Heart left ventricle (tissue), 16 donors: ENCODE measurements around the gene SEPTIN5. TPM values are rescaled to one million over a fixed set of nuclear protein-coding genes. Genes with fewer than 3 reads are reported as not detected.

ENCODE experiments used
- ATAC-seq, 4 donors: fragments of 200-7000 bp; cut with Tn5 transposase; one replicate each; pipeline ENCODE4 v1.9.1; 2020 to 2022; ENCODE audit warnings: moderate library complexity in 4 of 4, mild to moderate bottlenecking in 3 of 4, moderate number of reproducible peaks in 1 of 4
- DNase-seq, 5 donors: peaks; one replicate each; pipeline ENCODE4 v3.0.0-alpha.2; 2020
- H3K27ac ChIP-seq, 12 donors: fragments of 200-600 bp; sonication (generic) in 4 of 12; one replicate each; pipeline versions ENCODE4 v1.5.0 to v1.8.0; 2016 to 2022; ENCODE audit warnings: mild to moderate bottlenecking in 2 of 12
- H3K27me3 ChIP-seq, 9 donors: fragments of 200-600 bp; sonication (generic) in 2 of 9; one replicate each; pipeline versions ENCODE4 v1.5.1 to v1.8.0; 2016 to 2022; ENCODE audit warnings: mild to moderate bottlenecking in 3 of 9
- H3K36me3 ChIP-seq, 9 donors: fragments of 200-600 bp; sonication (generic) in 2 of 9; one replicate each; pipeline versions ENCODE4 v1.5.0 to v1.8.0; 2018 to 2022; ENCODE audit warnings: mild to moderate bottlenecking in 2 of 9
- H3K4me1 ChIP-seq, 12 donors: fragments of 200-600 bp; sonication (generic) in 4 of 12; one replicate each; pipeline versions ENCODE4 v1.5.0 to v1.8.0; 2016 to 2022; ENCODE audit warnings: mild to moderate bottlenecking in 3 of 12
- H3K4me3 ChIP-seq, 12 donors: fragments of 200-600 bp; sonication (generic) in 4 of 12; one replicate each; pipeline versions ENCODE4 v1.5.0 to v1.8.0; 2017 to 2022; ENCODE audit warnings: mild to moderate bottlenecking in 9 of 12, moderate library complexity in 4 of 12
- H3K9me3 ChIP-seq, 12 donors: fragments of 200-600 bp; sonication (generic) in 4 of 12; one replicate each; pipeline versions ENCODE4 v1.5.0 to v1.8.0; 2016 to 2022; ENCODE audit warnings: mild to moderate bottlenecking in 1 of 12
- CTCF ChIP-seq, 12 donors: fragments of 200-600 bp; sonication (generic) in 4 of 12; IDR thresholded peaks; one replicate each; pipeline versions ENCODE4 v1.5.0 to v1.8.0; 2018 to 2022; ENCODE audit warnings: antibody characterized with exemption in 12 of 12, mild to moderate bottlenecking in 5 of 12
- POLR2A ChIP-seq, 2 donors: fragments of 450-650 bp; IDR thresholded peaks; one replicate each; pipeline ENCODE4 v1.6.1; 2017; ENCODE audit warnings: antibody characterized with exemption in 2 of 2, mild to moderate bottlenecking in 2 of 2, moderate library complexity in 2 of 2
- WGBS, 4 donors: extraction: QIAGEN DNeasy Blood & Tissue Kit in 2 of 4; methylation state at CpG; one replicate each; pipeline versions ENCODE4 v1.1.5 to v1.1.7; 2013 to 2018; 5-methylcytosine and 5-hydroxymethylcytosine counted together
- intact Hi-C, 10 donors: fragments of 100-400 bp; cut with DNase I; formaldehyde crosslinking; loops; one replicate each; pipeline versions ENCODE4 v1.11.1 to v1.14.2; 2022
- polyA plus RNA-seq, 2 donors: library from polyadenylated mRNA; stranded (reverse); fragments of 200-250 nt; gene quantifications; one replicate each; pipeline ENCODE4 v1.2.3, GENCODE V29; 2013
- total RNA-seq, 9 donors: library from RNA; depleted of rRNA in 2 of 9; stranded (reverse); fragments of >200 nt in 2 of 9; fragmentation: NEBNext Ultra II Directional in 3 of 9; extraction: Animal tissue kit (Norgen Biotek cat#: 25700) in 3 of 9; gene quantifications; one replicate each; pipeline versions ENCODE4 v1.1.0 to v1.2.4, GENCODE V29; 2016 to 2023
- donor health status: ischemic (EF 13 %, LVEDD 7.1; RV severe dilation, severe dysfunction).
- donor health status: healthy with polysubstance abuse.
- donor health status: DM: no; HTN: yes; CAD: no.
- donor health status: DM: no; HTN: no; CAD: no.
- donor health status: ischemic (EF 25% LVEDD 6.9; RV normal size, moderate dysfunction).
- donor health status: ischemic (EF 25% LVEDD 5.7; RV mildly dilated, moderate dysfunction).
- donor health status: healthy.
- donor health status: DM: yes; HTN: yes; CAD: no.
- donor health status: ischemic (EF 35%, LVEDD 5.7; RV mildly dilated, moderate dysfunction).
- donor health status: nonischemic (EF 11% LVEDD 7.7; RV severe dilation, severe dysfunction).
- donor health status: DM: yes; HTN: yes; CAD: no.
- donor health status: PGD.
- donor health status: ischemic (EF 29% LVEDD 5.4; RV normal size, mild dysfunction).
- donor health status: nonischemic (EF 23%, LVEDD 6.1; RV moderate dilation, normal function).

SEPTIN5 gene
- total and polyA plus RNA-seq, 11 donors = 75.7 to 272 (median 127) TPM

DNA sequence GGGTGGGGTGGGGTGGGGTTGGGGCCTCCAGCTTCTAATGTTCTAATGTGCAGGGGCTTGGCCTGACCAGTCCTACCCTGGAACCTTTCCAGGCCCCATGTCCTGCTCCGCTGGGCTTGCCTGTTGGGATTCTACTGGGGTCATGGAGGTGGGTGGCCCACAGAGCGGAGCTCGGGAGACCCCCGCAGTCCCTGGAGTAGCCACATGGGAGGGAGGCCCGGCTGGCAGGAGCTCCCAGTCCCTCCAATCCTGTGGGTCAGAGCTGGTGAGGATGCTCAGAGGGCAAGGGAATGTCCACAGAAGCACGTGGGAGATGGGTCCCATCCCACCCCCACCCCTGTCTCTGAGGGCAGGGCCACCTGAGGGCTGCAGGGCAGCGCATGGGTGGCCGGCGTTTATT is 2.9 kb downstream of the SEPTIN5 start:
- no peak overlapping the region for H3K27ac ChIP-seq
- peaks cover 0 to 22% (median 13%) of the 10 kb centered on the region in 9 donors for H3K36me3 ChIP-seq
- intact Hi-C loops = loop anchor here in 6 of 10 donors (2.0 to 10.0 kb wide), 8 partner anchors 35 to 422 kb away; partner anchors contain the start of genes CDC45 (in 1 of the 6), CLTCL1 (in 1 of the 6) and UFD1 (in 1 of the 6)
- TF ChIP-seq CTCF (IDR thresholded peaks at IDR 0.05) (no peak), POLR2A (IDR thresholded peaks at IDR 0.05) (no peak)
- WGBS, 4 donors = 70 to 100% (median 78%) methylated on average over 2 to 9 of the region's 9 CpGs
- H3K9me3 ChIP-seq = no peaks in the 10 kb centered on the region
- peaks cover 0 to 51% (median 3%) of the 10 kb centered on the region in 9 donors for H3K27me3 ChIP-seq
- DNase-seq = peak in 2 of 5 donors; percentile 27 to 62
- H3K4me1 ChIP-seq = peaks cover 0 to 79% (median 31%) of the 10 kb centered on the region in 12 donors
- H3K4me3 ChIP-seq = peak overlapping the region in 1 of 12 donors; percentile 72
- no peak for ATAC-seq

- DNase-seq = peak; percentile 71 to 90 (median 83)
- TF ChIP-seq CTCF (IDR thresholded peaks at IDR 0.05) = peak; percentile 90 to 100 (median 98)
- TF ChIP-seq POLR2A (IDR thresholded peaks at IDR 0.05) = peak in 1 of 2 donors; percentile 22
- peak overlapping the region; percentile 74 to 99 (median 91) for H3K27ac ChIP-seq
- 8 to 10% (median 8%) methylated on average over 80 to 96 of the region's 96 CpGs for WGBS, 4 donors
- H3K4me1 ChIP-seq = peaks cover 0 to 86% (median 37%) of the 10 kb centered on the region in 12 donors
- no peaks in the 10 kb centered on the region for H3K9me3 ChIP-seq
- intact Hi-C loops = loop anchor here in 8 of 10 donors (1.0 to 10.0 kb wide), 9 partner anchors 36 to 423 kb away; partner anchors contain the start of genes CDC45 (in 1 of the 8), CLTCL1 (in 1 of the 8) and UFD1 (in 1 of the 8)
- H3K36me3 ChIP-seq = peaks cover 0 to 29% (median 14%) of the 10 kb centered on the region in 9 donors
- peak overlapping the region; percentile 61 to 83 (median 66) for H3K4me3 ChIP-seq
- ATAC-seq = peak; percentile 9 to 76 (median 53)
- peaks cover 0 to 58% (median 6%) of the 10 kb centered on the region in 9 donors for H3K27me3 ChIP-seq
Observed at GRCh38 chr22:19717691-19718455, 3.6 kb downstream of the SEPTIN5 start.

GRCh38 chr22:19718456-19719049 is 4.2 kb downstream of the SEPTIN5 start:
- intact Hi-C loops = loop anchor here in 8 of 10 donors (1.0 to 10.0 kb wide), 8 partner anchors 36 to 424 kb away; partner anchors contain the start of genes CDC45 (in 1 of the 8), CLTCL1 (in 1 of the 8) and UFD1 (in 1 of the 8)
- peak in 1 of 5 donors; percentile 68 for DNase-seq
- Histone ChIP-seq H3K4me1 (peaks cover 0 to 93% (median 44%) of the 10 kb centered on the region in 12 donors), H3K9me3 (no peaks in the 10 kb centered on the region), H3K36me3 (peaks cover 0 to 29% (median 14%) of the 10 kb centered on the region in 9 donors), H3K27ac (peak overlapping the region; percentile 74 to 99 (median 91)), H3K4me3 (peak overlapping the region; percentile 61 to 83 (median 66)), H3K27me3 (peaks cover 0 to 60% (median 11%) of the 10 kb centered on the region in 9 donors)
- 0 to 1% (median 1%) methylated on average over 28 to 70 of the region's 70 CpGs for WGBS, 4 donors
- ATAC-seq = peak in 1 of 4 donors; percentile 0
- TF ChIP-seq CTCF (IDR thresholded peaks at IDR 0.05) = no peak
- TF ChIP-seq POLR2A (IDR thresholded peaks at IDR 0.05) = peak; percentile 7 to 28
